ENCODE data around the gene C3. TPM values are rescaled to one million over a fixed set of nuclear protein-coding genes. Genes with fewer than 3 reads are reported as not detected.
A peak's percentile ranks its signal among the peaks of the same experiment; 100 is the strongest.

C3 gene
- total and polyA plus RNA-seq, 2 of the 13 experiments (the other 11 are each of a cell fraction or from before 2014, with no cell fraction given): 1,455 to 6,272 TPM

- TF ChIP-seq, protein P1, sequence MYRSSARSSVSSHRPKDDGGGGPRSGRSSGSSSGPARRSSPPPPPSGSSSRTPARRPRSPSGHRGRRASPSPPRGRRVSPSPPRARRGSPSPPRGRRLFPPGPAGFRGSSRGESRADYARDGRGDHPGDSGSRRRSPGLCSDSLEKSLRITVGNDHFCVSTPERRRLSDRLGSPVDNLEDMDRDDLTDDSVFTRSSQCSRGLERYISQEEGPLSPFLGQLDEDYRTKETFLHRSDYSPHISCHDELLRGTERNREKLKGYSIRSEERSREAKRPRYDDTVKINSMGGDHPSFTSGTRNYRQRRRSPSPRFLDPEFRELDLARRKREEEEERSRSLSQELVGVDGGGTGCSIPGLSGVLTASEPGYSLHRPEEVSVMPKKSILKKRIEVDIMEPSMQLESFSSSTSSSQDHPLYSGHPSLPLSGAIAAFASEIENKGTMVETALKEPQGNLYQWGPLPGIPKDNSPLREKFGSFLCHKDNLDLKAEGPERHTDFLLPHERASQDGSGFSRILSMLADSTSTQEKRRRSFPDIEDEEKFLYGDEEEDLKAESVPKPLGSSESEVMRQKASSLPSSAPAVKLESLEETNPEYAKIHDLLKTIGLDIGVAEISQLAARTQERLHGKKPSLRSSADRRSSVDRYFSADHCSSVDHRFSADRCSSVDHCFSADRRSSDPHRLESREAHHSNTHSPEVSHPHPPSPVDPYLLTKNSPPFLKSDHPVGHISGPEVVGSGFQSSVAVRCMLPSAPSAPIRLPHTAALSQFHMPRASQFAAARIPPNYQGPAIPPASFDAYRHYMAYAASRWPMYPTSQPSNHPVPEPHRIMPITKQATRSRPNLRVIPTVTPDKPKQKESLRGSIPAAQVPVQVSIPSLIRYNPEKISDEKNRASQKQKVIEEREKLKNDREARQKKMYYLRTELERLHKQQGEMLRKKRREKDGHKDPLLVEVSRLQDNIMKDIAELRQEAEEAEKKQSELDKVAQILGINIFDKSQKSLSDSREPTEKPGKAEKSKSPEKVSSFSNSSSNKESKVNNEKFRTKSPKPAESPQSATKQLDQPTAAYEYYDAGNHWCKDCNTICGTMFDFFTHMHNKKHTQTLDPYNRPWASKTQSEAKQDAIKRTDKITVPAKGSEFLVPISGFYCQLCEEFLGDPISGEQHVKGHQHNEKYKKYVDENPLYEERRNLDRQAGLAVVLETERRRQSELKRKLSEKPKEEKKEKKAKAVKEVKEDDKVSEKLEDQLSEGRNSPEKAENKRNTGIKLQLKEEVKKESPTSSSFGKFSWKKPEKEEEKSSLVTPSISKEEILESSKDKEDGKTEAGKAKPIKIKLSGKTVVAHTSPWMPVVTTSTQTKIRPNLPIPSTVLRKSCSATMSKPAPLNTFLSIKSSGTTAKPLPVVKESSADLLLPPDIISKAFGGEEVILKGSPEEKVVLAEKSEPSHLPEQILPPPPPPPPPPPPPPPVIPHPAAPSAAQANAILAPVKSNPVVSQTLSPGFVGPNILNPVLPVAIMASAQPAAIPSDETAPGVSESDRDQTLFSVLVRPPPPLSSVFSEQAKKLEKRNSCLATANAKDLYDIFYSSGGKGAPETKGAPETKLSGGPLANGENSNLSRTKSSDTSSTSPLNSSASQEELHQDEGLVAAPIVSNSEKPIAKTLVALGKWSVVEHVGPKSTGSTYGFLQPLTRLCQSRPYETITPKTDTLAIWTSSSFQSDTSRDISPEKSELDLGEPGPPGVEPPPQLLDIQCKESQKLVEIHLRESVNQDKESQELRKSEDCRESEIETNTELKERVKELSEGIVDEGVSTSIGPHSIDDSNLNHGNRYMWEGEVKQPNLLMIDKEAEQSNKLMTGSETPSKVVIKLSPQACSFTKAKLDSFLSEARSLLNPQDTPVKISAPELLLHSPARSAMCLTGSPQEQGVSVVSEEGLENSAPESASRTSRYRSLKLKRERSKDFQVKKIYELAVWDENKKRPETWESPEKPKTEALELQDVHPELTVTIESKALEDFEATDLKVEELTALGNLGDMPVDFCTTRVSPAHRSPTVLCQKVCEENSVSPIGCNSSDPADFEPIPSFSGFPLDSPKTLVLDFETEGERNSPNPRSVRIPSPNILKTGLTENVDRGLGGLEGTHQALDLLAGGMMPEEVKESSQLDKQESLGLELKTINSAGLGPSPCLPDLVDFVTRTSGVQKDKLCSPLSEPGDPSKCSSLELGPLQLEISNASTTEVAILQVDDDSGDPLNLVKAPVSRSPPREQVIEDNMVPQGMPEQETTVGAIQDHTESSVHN (CRISPR knock-in tag; IDR thresholded peaks at IDR 0.05): no peak
- TF ChIP-seq ZNF282 (IDR thresholded peaks at IDR 0.05; ENCODE audit: partially characterized antibody) (no peak), KLF12 (CRISPR knock-in tag; IDR thresholded peaks at IDR 0.05; ENCODE audit: borderline replicate concordance) (no peak), FOXJ3 (CRISPR knock-in tag; IDR thresholded peaks at IDR 0.05; ENCODE audit: borderline replicate concordance) (no peak), HOXD1 (CRISPR knock-in tag; IDR thresholded peaks at IDR 0.05) (0 out of 2 replicates have a peak, but pooled peaks have one; percentile 25), NFE2L1 (CRISPR knock-in tag; IDR thresholded peaks at IDR 0.05; ENCODE audit: borderline replicate concordance) (no peak), ZNF24 (IDR thresholded peaks at IDR 0.05) (no peak), ZNF589 (CRISPR knock-in tag; conservative IDR thresholded peaks at IDR 0.05) (no peak), ZNF766 (CRISPR knock-in tag; IDR thresholded peaks at IDR 0.05; ENCODE audit: borderline replicate concordance) (no peak), ZBTB2 (CRISPR knock-in tag; IDR thresholded peaks at IDR 0.05; ENCODE audit: low read depth) (no peak), ZNF784 (CRISPR knock-in tag; IDR thresholded peaks at IDR 0.05; ENCODE audit: borderline replicate concordance) (no peak), ZNF326 (CRISPR knock-in tag; IDR thresholded peaks at IDR 0.05; ENCODE audit: borderline replicate concordance) (no peak), RORA (CRISPR knock-in tag; IDR thresholded peaks at IDR 0.05) (no peak), GMEB2 (CRISPR knock-in tag; IDR thresholded peaks at IDR 0.05; ENCODE audit: low read depth) (no peak), CBX2 (IDR thresholded peaks at IDR 0.05; ENCODE audit: low read depth, low read length) (no peak), CBX2 (CRISPR knock-in tag; IDR thresholded peaks at IDR 0.05; ENCODE audit: low read depth) (no peak)
These were observed 1.5 kb downstream of the C3 start (continued) for GRCh38 chr19:6718741-6719539.
